IPS-20b (cell line): ENCODE data around the gene CCNE1.
"Not testable (repeated sequence)": the region's sequence is repeated elsewhere in the genome, so short reads cannot be mapped to it uniquely, and the experiment has no call there.

Experiments
- H3K27ac ChIP-seq: one replicate; pipeline ENCODE4 v1.5.1; 2013; ENCODE audit warnings: low read length
- H3K27me3 ChIP-seq: 2 replicates; pipeline ENCODE4 v1.6.1; 2013; ENCODE audit warnings: mild to moderate bottlenecking, low read length, inconsistent platforms; ENCODE audit not compliant: insufficient read depth
- H3K36me3 ChIP-seq: 2 replicates; pipeline ENCODE4 v1.6.1; 2013; ENCODE audit warnings: low read depth, mild to moderate bottlenecking, inconsistent platforms, low read length, moderate library complexity; ENCODE audit not compliant: insufficient read depth
- H3K4me1 ChIP-seq: 2 replicates; pipeline ENCODE4 v1.6.1; 2013; ENCODE audit warnings: mild to moderate bottlenecking, control low read depth, inconsistent platforms, low read length, moderate library complexity; ENCODE audit not compliant: insufficient read depth
- H3K4me3 ChIP-seq: 2 replicates; pipeline ENCODE4 v1.5.1; 2013; ENCODE audit warnings: mild to moderate bottlenecking, low read length, inconsistent platforms
- H3K9ac ChIP-seq: 2 replicates; pipeline ENCODE4 v1.6.1; 2013; ENCODE audit warnings: low read depth, mild to moderate bottlenecking, inconsistent platforms, low read length, moderate library complexity
- H3K9me3 ChIP-seq: 2 replicates; pipeline ENCODE4 v1.6.1; 2013; ENCODE audit warnings: mild to moderate bottlenecking, low read depth, low read length, inconsistent platforms; ENCODE audit not compliant: insufficient read depth

CCNE1 gene

DNA sequence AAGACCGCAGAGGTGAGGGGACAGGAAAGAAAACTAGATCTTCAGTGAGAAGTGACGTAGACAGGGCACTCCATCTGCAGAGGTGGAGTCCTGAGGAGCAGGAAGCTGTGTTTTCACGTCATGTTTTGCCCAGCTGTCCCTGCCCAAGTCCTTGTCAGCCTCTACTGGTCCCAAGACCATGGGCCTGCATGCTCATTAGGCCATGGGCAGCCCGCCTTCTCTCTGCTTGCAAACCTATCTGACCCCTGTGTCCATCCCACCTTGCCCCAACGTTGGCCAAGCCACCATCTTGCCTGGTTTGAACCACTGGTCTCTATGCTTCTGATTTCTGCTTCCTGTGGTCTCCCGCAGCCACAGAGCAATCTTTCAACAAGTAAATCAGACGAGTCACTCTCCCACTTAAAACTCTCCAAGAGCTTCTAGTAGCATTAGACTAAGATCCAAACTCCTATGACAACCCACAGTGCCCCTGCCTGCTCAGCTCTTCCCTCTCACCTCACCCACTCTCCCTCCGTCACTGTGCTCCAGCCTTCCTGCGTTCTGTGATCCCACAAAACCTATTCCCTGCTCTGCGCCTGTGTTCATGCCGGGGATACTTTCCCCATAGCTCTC, 18.6 kb upstream of the CCNE1 start:
- Histone ChIP-seq H3K27ac (no peak overlapping the region), H3K9me3 (no peaks in the 10 kb centered on the region), H3K4me1 (no peaks in the 10 kb centered on the region), H3K9ac (no peak overlapping the region), H3K4me3 (no peak overlapping the region), H3K27me3 (no peaks in the 10 kb centered on the region), H3K36me3 (no peaks in the 10 kb centered on the region)

DNA sequence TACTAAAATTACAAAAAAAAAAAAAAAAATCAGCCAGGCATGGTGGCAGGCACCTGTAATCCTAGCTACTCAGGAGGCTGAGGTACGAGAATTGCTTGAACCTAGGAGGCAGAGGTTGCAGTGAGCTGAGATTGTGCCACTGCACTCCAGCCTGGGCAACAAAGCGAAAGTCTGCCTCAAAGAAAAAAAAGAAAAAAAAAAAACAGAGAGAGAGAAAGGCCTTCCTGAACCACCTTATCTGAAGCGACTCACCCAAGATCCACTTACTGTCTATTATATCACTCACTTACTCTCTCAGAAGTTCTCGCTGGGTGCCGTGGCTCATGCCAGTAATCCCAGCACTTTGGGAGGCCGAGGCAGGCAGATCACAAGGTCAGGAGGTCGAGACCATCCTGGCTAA, 17.3 kb upstream of the CCNE1 start:
- H3K27ac ChIP-seq, H3K4me1 ChIP-seq, H3K4me3 ChIP-seq, H3K27me3 ChIP-seq, H3K9me3 ChIP-seq, H3K9ac ChIP-seq, H3K36me3 ChIP-seq: not testable (repeated sequence)

DNA sequence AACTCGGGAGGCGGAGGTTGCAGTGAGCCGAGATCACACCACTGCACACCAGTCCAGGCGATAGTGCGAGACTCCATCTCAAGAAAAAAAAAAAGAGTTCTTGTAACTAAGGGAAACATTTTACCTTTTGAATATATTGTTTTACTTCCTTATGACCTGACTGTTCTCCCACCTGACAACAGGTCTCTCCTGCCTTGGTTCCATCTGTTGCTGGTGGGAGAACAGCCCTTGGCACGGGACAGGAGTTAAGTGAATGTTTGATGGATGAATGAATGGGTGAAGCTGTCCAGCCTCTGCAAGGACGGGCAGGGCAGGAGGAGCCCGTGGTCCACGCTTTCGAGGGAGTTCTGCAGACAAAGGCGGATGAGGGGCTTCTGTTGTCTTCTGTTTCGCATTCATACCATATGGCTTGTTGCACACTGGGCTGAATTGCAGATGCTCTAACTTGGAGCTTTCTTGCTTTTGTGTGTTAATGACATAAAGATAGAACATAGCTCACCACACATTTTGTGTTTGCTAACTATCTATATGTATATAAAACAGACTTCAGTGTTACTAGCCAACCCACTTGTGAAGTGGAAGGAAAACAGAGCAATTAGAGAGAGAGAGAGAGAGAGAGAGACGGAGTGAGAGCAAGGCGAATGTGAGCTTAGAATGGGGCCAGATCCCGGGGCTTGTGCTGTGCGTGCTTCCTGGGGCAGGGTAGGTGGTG, 16.2 kb upstream of the CCNE1 start:
- no peaks in the 10 kb centered on the region for H3K4me1 ChIP-seq
- H3K9me3 ChIP-seq = no peaks in the 10 kb centered on the region
- H3K4me3 ChIP-seq = no peak overlapping the region
- no peak overlapping the region for H3K9ac ChIP-seq
- no peaks in the 10 kb centered on the region for H3K36me3 ChIP-seq
- H3K27ac ChIP-seq = no peak overlapping the region
- H3K27me3 ChIP-seq = no peaks in the 10 kb centered on the region

DNA sequence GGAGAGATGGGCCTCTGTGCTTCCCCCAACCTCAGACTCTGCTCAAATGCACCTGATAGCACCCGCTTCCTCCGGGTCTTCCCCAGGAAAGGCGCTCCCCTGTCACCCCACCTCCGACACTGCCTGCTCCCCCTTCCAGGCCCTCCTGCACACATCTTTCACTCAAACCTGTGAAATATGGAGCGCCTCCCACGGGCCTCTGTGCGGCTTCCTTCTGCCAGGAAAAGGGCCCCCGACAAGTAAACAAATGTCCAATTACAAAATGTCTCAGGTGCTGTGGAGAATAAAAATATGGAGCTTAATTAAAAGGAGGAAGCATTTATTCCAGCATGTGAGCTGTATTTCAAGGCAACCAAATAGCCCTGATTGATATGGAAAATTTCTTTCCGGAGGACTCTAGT, 15.6 kb upstream of the CCNE1 start:
- Histone ChIP-seq H3K9ac (no peak overlapping the region), H3K27me3 (no peaks in the 10 kb centered on the region), H3K4me1 (no peaks in the 10 kb centered on the region), H3K36me3 (no peaks in the 10 kb centered on the region), H3K4me3 (no peak overlapping the region), H3K27ac (no peak overlapping the region), H3K9me3 (no peaks in the 10 kb centered on the region)

DNA sequence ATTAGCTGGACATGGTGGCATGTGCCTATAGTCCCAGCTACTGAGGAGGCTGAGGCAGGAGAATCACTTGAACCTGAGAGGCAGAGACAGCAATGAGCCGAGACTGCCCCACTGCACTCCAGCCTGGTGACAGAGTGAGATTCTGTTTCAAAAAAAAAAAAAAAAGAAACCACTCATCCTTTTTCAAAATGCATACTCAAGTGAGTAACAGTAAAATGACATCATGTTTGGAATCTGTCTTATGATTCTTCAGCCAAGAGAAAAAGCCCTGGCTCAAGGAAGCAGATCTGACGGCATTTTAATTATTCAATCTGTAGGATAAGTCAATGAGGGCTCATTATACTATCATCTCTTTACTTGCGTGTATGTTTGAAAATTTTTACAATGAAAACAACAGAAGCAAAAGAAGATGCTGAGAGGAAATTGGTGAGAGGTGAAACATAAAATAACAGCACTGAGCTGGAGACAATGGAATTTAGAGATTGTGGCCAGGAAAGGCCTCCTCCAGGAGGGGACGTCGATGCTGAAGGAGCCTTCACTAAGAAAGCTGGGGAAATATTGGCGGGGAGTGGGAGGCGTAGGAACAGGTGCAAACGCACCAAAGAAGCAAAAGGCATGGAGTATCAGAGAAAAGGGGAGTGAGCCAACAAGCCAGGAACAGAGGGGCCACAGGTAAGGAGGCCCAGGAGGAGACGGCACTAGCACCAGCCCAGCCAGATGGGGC, 12.9 kb upstream of the CCNE1 start:
- Histone ChIP-seq H3K9ac (no peak overlapping the region), H3K36me3 (no peaks in the 10 kb centered on the region), H3K27me3 (no peaks in the 10 kb centered on the region), H3K4me3 (no peak overlapping the region), H3K9me3 (no peaks in the 10 kb centered on the region), H3K27ac (no peak overlapping the region), H3K4me1 (no peaks in the 10 kb centered on the region)

DNA sequence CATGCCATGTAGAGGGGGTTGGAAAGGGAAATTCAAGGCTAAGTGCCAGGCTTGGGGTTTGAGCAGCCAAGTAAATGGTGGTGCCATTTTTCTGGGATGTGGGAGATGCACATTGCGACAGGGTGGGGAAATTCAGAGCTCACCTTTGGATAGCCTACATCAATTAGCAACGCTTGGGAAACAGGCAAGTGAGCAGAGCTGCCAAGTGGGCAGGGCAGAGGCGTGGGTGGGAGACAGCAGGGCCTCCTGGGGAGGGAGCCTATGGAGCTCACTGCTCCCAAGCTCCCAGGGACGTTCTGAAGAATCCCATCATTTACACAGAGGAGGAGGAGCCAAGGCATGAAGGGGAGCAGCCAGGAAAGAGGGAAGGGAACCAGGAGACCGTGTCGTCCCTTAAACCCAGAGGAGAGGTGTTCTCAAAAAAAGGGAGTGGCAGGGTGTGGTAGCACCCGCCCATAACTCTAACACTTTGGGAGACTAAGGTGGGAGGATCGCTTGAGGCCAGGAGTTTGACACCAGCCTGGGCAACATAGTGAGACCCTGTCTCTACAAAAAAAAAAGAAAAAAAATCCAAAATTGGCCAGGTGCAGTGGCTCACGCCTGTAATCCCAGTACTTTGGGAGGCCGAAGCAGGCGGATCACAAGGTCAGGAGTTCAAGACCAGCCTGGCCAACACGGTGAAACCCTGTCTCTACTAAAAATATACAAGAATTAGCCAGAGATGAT, 11.5 kb upstream of the CCNE1 start:
- H3K4me1 ChIP-seq = no peaks in the 10 kb centered on the region

DNA sequence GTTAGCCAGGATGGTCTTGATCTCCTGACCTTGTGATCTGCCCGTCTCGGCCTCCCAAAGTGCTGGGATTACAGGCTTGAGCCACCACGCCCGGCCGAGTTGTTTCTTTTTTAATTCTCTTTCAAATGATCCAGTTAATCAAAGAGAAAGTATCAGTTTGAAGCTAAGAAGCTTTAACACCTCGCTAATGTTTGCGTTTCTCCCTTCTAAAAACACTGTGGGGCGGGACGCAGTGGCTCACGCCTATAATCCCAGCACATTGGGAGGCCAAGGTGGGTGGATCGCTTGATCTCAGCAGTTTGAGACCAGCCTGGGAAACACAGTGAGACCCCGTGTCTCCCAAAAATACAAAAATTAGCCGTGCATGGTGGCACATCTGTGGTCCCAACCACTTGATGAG, 7.8 kb upstream of the CCNE1 start:
- H3K27ac ChIP-seq, H3K4me1 ChIP-seq: not testable (repeated sequence)

More for the DNA sequence above, 11.5 kb upstream of the CCNE1 start:
- Histone ChIP-seq H3K9ac (no peak overlapping the region), H3K27me3 (no peaks in the 10 kb centered on the region), H3K4me3 (no peak overlapping the region), H3K9me3 (no peaks in the 10 kb centered on the region), H3K27ac (no peak overlapping the region), H3K36me3 (no peaks in the 10 kb centered on the region)

DNA sequence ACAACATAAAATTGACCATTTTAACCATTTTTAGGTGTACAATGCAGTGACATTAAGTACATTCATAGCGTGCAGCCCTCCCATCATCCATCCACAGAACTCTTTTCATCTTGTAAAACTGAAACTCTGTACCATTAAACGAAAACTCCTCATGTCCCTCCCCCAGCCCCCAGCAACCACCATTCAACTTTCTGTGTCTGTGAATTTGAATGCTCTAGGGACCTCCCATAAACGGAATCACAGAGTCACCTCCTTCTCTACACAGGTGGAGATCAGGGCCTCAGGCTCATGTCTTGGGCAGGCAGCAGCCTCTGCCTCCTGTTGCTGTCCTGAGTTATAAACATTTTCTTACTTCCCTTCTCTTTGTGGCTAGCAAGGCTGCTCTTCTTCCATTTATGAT, 7.3 kb upstream of the CCNE1 start:
- H3K4me3 ChIP-seq = no peak overlapping the region
- no peak overlapping the region for H3K27ac ChIP-seq
- H3K9me3 ChIP-seq = no peaks in the 10 kb centered on the region
- no peaks in the 10 kb centered on the region for H3K36me3 ChIP-seq
- no peaks in the 10 kb centered on the region for H3K27me3 ChIP-seq
- no peak overlapping the region for H3K9ac ChIP-seq
- H3K4me1 ChIP-seq = no peaks in the 10 kb centered on the region; the same call in 1 of the 2 replicates

More for the DNA sequence above, 7.8 kb upstream of the CCNE1 start:
- H3K9ac ChIP-seq, H3K27me3 ChIP-seq, H3K9me3 ChIP-seq, H3K36me3 ChIP-seq, H3K4me3 ChIP-seq: not testable (repeated sequence)

DNA sequence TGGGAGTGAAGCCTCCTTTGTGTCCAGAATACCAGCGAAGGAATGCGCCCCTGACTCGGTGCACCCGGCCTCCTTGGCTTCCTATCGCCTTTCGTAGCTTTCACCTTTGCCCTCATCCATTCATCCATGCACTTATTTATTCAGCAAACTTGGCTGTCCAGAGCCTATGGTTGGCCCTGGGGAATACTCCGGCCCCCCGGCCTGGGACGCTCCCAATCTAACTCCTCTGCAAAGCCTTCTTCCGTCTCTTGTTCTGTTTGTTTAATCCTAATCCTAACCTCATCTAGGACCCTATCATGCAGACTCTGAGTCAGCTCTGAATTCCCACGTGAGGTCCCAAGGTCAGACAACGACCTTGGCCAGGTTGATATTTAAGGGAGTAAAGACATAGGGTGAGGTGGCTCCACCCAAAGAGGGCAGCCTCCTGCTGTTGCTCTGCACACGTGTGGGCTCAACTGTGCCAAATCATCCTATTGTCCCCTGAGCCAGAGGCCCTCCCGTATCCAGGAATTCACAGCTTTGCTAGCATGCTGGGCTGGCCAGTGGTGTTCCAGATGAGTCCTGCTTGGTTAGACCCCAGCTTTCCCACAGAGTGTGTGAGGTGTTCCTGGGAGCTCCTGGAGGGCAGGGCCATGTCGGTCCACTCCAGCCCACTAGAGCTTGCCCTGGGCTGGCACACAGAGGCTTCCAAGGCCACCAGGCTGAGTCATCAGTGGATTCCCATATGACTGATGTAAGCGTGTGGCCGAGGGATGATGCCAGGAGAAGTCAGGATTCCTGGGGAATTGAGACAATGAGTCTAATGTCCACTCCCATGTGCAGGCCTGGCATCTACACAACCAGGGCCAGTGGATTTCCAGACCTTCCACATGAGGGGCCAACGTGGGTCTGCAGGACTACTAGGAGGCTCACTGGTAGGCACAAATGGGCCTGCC, 6.5 kb upstream of the CCNE1 start:
- H3K27ac ChIP-seq = no peak overlapping the region
- H3K4me3 ChIP-seq = no peak overlapping the region
- H3K27me3 ChIP-seq = no peaks in the 10 kb centered on the region
- no peaks in the 10 kb centered on the region for H3K36me3 ChIP-seq
- H3K9ac ChIP-seq = no peak overlapping the region
- no peaks in the 10 kb centered on the region; the same call in 1 of the 2 replicates for H3K4me1 ChIP-seq
- H3K9me3 ChIP-seq = no peaks in the 10 kb centered on the region

DNA sequence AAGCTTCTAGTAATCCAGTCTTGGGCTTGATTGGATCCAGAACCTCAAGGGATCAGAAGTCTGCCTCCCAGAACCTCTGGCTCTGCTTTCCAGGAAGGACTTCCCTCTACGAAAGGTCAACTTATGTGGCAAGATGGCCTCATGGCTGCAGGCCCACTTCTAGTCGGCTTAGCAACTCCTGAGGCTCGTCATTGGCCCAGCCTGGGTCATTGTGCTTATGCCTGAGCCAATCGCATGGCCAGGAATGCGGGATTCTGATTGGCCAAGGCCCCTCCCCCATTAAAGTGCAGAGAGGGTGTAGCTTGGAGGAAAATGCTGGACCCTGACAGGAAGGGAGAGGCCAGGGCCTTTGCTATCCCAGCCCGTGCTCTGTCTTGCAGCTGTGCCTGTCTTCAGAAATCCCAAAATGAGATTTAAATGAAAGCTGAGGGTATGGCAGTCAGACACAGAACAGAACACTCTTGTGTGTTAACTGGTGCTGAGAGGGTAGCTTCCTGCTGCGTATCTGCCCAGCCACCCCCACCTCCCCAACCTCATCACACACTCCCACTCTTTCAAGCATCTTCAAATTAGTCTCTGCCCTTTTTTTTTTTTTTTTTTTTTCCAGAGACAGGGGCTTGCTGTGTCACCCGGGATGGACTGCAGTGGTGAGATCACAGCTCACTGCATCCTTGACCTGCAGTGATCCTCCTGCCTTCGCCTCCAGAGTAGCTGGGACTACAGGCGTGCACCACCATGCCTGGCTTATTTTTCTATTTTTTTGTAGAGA, 5.5 kb upstream of the CCNE1 start:
- Histone ChIP-seq H3K4me3 (no peak overlapping the region), H3K27me3 (no peaks in the 10 kb centered on the region), H3K27ac (no peak overlapping the region), H3K4me1 (no peaks in the 10 kb centered on the region; the same call in 1 of the 2 replicates), H3K9ac (no peak overlapping the region), H3K36me3 (no peaks in the 10 kb centered on the region), H3K9me3 (no peaks in the 10 kb centered on the region)
